Neural progenitor cell (in vitro differentiated cells): ENCODE data around the gene OVOL1. TPM values are rescaled to one million over a fixed set of nuclear protein-coding genes. Genes with fewer than 3 reads are reported as not detected.

Experiments used
- DNase-seq: peaks from one replicate; pipeline ENCODE4 v3.0.0-alpha.2; 2016; ENCODE audit warnings: low spot score
- H2AFZ ChIP-seq: fragments of 200-600 bp; sonication (generic); replicated peaks from 2 replicates; pipeline ENCODE4 v1.6.1; 2016; ENCODE audit warnings: antibody characterized with exemption
- H3F3A ChIP-seq: fragments of 200-600 bp; sonication (generic); 2 replicates; pipeline ENCODE4 v1.6.1; 2016; ENCODE audit warnings: antibody characterized with exemption, low read depth
- H3K27ac ChIP-seq: fragments of 200-600 bp; sonication (generic); 2 replicates; pipeline ENCODE4 v1.5.1; 2016; ENCODE audit warnings: mild to moderate bottlenecking
- H3K27me3 ChIP-seq: fragments of 200-600 bp; sonication (generic); 2 replicates; pipeline ENCODE4 v1.6.1; 2016; ENCODE audit warnings: mild to moderate bottlenecking, moderate library complexity
- H3K36me3 ChIP-seq: fragments of 200-600 bp; sonication (generic); 2 replicates; pipeline ENCODE4 v1.5.1; 2016
- H3K4me1 ChIP-seq: fragments of 200-600 bp; sonication (generic); 2 replicates; pipeline ENCODE4 v1.6.1; 2016; ENCODE audit warnings: mixed run types
- H3K4me2 ChIP-seq: fragments of 200-600 bp; sonication (generic); 2 replicates; pipeline ENCODE4 v1.6.1; 2016
- H3K4me3 ChIP-seq: fragments of 200-600 bp; sonication (generic); 2 replicates; pipeline ENCODE4 v1.5.1; 2016
- H3K79me2 ChIP-seq: fragments of 200-600 bp; sonication (generic); 2 replicates; pipeline ENCODE4 v1.6.1; 2016; ENCODE audit warnings: low read depth
- H3K9ac ChIP-seq: fragments of 200-600 bp; sonication (generic); 2 replicates; pipeline ENCODE4 v1.6.1; 2016
- H3K9me3 ChIP-seq: fragments of 200-600 bp; sonication (generic); 2 replicates; pipeline ENCODE4 v1.5.1; 2016; ENCODE audit warnings: low read depth
- H4K20me1 ChIP-seq: fragments of 200-600 bp; sonication (generic); 2 replicates; pipeline ENCODE4 v1.6.1; 2016; ENCODE audit warnings: low read depth
- H3K27ac Mint-ChIP-seq: 3 replicates; pipeline ENCODE4 v1.8.0; 2021; ENCODE audit warnings: mixed read lengths
- H3K27me3 Mint-ChIP-seq: 2 replicates; pipeline ENCODE4 v1.8.0; 2022; ENCODE audit warnings: low read depth, mild to moderate bottlenecking, inconsistent platforms, moderate library complexity, mixed read lengths; ENCODE audit not compliant: insufficient read depth
- H3K36me3 Mint-ChIP-seq: 3 replicates; pipeline ENCODE4 v1.8.0; 2021; ENCODE audit warnings: mixed read lengths
- H3K4me1 Mint-ChIP-seq: 3 replicates; pipeline ENCODE4 v1.8.0; 2021; ENCODE audit warnings: mixed read lengths
- H3K4me3 Mint-ChIP-seq: 3 replicates; pipeline ENCODE4 v1.8.0; 2021; ENCODE audit warnings: mild to moderate bottlenecking, moderate library complexity, mixed read lengths
- H3K9me3 Mint-ChIP-seq: 3 replicates; pipeline ENCODE4 v1.8.0; 2020; ENCODE audit warnings: mixed read lengths
- EZH2 ChIP-seq: fragments of 200-600 bp; sonication (generic); IDR thresholded peaks from 2 replicates; pipeline ENCODE4 v1.6.1; 2017; ENCODE audit warnings: antibody characterized with exemption, mild to moderate bottlenecking, moderate library complexity
- EZH2phosphoT487 ChIP-seq: fragments of 200-600 bp; sonication (generic); IDR thresholded peaks from 2 replicates; pipeline ENCODE4 v1.6.1; 2017; ENCODE audit warnings: antibody characterized with exemption
- total RNA-seq: library from RNA; depleted of rRNA; stranded (reverse); fragments of >200 nt; gene quantifications from 2 replicates; pipeline ENCODE4 v1.2.3, GENCODE V29; 2015; ENCODE audit warnings: low replicate concordance
- TF ChIP-seq, protein P1 (sequence below): fragments of 200-600 bp; sonication (generic); IDR thresholded peaks from 2 replicates; pipeline ENCODE4 v1.5.1; 2017; ENCODE audit warnings: antibody characterized with exemption, mild to moderate bottlenecking

The OVOL1 gene
- total RNA-seq, 1 donor from 2014 or later = not detected

DNA sequence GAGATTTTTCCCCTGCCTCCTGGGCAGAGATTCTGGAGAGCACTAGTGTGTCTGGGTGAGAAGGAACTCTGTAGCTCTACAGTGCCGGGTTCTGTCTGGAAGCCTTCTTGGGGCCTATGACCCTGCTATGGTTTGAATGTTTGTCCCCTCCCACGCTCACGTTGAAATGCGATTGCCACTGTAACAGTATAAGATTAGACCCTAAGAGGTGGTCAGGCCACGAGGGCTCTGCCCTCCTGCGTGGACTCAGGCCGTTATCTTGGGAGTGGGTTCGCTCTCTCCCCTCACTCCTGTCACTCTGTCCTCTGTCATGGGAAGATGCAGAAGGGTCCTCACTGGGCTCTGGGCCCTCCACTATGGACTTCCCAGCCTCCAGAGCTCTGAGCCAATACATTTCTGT, 9.6 kb upstream of the OVOL1 start:
- Mint-ChIP-seq H3K27ac (no peak overlapping the region), H3K4me3 (peak overlapping the region; percentile 41), H3K27me3 (peaks cover 6% of the 10 kb centered on the region), H3K4me1 (no peaks in the 10 kb centered on the region), H3K36me3 (peaks cover 7% of the 10 kb centered on the region), H3K9me3 (no peaks in the 10 kb centered on the region)
- TF ChIP-seq EZH2 (no peak), EZH2phosphoT487 (no peak)
- TF ChIP-seq, protein P1, sequence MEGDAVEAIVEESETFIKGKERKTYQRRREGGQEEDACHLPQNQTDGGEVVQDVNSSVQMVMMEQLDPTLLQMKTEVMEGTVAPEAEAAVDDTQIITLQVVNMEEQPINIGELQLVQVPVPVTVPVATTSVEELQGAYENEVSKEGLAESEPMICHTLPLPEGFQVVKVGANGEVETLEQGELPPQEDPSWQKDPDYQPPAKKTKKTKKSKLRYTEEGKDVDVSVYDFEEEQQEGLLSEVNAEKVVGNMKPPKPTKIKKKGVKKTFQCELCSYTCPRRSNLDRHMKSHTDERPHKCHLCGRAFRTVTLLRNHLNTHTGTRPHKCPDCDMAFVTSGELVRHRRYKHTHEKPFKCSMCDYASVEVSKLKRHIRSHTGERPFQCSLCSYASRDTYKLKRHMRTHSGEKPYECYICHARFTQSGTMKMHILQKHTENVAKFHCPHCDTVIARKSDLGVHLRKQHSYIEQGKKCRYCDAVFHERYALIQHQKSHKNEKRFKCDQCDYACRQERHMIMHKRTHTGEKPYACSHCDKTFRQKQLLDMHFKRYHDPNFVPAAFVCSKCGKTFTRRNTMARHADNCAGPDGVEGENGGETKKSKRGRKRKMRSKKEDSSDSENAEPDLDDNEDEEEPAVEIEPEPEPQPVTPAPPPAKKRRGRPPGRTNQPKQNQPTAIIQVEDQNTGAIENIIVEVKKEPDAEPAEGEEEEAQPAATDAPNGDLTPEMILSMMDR = no peak
- H4K20me1 ChIP-seq = no peaks in the 10 kb centered on the region
- H3K9ac ChIP-seq = no peak overlapping the region
- DNase-seq = no peak
- H3K27ac ChIP-seq = no peak overlapping the region
- H3K4me3 ChIP-seq = no peak overlapping the region
- H3K4me1 ChIP-seq = no peaks in the 10 kb centered on the region
- peaks cover 20% of the 10 kb centered on the region for H3K27me3 ChIP-seq
- H3F3A ChIP-seq = peaks cover 11% of the 10 kb centered on the region
- H2AFZ ChIP-seq = no peak overlapping the region
- no peak overlapping the region for H3K4me2 ChIP-seq
- no peaks in the 10 kb centered on the region for H3K36me3 ChIP-seq
- H3K9me3 ChIP-seq = no peaks in the 10 kb centered on the region
- H3K79me2 ChIP-seq = no peaks in the 10 kb centered on the region

DNA sequence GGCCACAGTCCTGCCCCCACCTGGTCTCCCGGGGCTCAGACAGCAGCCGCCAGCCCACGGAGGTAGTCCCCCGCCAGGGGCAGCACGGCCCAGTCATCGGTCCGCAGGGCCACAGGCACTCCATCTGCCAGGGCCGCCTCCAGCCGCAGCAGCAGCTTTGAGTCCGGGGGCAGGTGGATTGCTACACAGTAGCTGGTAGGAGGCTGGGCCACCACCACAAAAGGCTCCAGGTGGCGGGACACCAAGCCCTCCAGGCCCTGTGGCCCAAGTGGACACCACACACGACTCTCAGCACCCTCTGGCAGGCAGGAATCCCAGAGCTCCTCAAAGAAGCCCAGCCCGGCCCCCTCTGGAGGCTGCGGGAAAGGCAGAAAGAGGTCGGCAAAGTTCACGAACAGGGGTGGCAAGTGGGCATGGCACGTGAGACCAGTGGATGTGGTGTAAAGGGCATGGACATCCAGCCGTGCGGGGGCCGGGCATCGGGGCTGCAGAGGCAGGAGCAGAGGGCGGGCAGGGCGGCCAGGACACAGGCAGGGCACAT, 9.0 kb upstream of the OVOL1 start:
- Mint-ChIP-seq H3K9me3 (no peaks in the 10 kb centered on the region), H3K27ac (peak overlapping the region; percentile 17), H3K4me3 (peak overlapping the region; percentile 53), H3K36me3 (peaks cover 7% of the 10 kb centered on the region), H3K27me3 (peaks cover 12% of the 10 kb centered on the region), H3K4me1 (no peaks in the 10 kb centered on the region)
- Histone ChIP-seq H3F3A (peaks cover 16% of the 10 kb centered on the region), H3K79me2 (no peaks in the 10 kb centered on the region), H3K4me1 (no peaks in the 10 kb centered on the region), H3K4me2 (no peak overlapping the region), H3K27me3 (peaks cover 26% of the 10 kb centered on the region), H3K36me3 (no peaks in the 10 kb centered on the region), H3K27ac (no peak overlapping the region), H4K20me1 (no peaks in the 10 kb centered on the region), H3K4me3 (no peak overlapping the region), H3K9ac (no peak overlapping the region), H2AFZ (no peak overlapping the region), H3K9me3 (no peaks in the 10 kb centered on the region)
- DNase-seq = no peak
- TF ChIP-seq, protein P1 = no peak
- TF ChIP-seq EZH2phosphoT487 (no peak), EZH2 (no peak)

DNA sequence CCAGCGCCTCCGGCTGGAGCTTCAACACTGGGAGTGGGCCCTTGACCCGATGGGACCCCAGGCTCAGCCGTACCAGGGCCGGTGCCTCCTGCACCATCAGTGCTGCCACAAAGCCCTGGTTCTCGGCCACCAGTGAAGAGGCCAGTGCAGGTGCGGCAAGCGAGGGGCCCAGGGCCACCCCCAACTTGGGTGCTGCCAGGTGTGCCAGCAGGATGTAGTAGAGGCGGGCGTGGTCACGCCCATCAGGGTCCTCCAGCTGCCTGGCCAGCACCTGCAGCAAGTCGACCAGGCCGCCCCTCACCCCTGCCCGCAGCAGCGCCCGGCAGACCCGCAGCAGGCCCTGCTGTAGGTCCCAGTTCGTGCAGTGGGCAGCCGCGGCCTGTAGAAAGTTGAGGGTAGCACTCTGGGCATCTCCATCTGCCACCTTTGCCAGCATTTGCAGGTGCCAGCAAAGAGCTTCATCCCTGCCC, 8.4 kb upstream of the OVOL1 start:
- H3K4me3 ChIP-seq = no peak overlapping the region
- H3K27ac Mint-ChIP-seq = no peak overlapping the region

More for the DNA sequence above, 8.4 kb upstream of the OVOL1 start:
- Histone ChIP-seq H2AFZ (no peak overlapping the region), H3K4me2 (no peak overlapping the region), H3K9ac (no peak overlapping the region), H3K79me2 (no peaks in the 10 kb centered on the region), H4K20me1 (no peaks in the 10 kb centered on the region), H3K27me3 (peaks cover 32% of the 10 kb centered on the region), H3K4me1 (no peaks in the 10 kb centered on the region), H3K9me3 (no peaks in the 10 kb centered on the region), H3F3A (peaks cover 16% of the 10 kb centered on the region), H3K36me3 (no peaks in the 10 kb centered on the region), H3K27ac (no peak overlapping the region)
- H3K36me3 Mint-ChIP-seq = peaks cover 7% of the 10 kb centered on the region
- no peaks in the 10 kb centered on the region for H3K9me3 Mint-ChIP-seq
- no peak for TF ChIP-seq EZH2phosphoT487
- TF ChIP-seq, protein P1 = no peak
- no peak overlapping the region for H3K4me3 Mint-ChIP-seq
- no peak for DNase-seq
- no peaks in the 10 kb centered on the region for H3K4me1 Mint-ChIP-seq
- peaks cover 17% of the 10 kb centered on the region for H3K27me3 Mint-ChIP-seq
